ENCODE measurements around the gene SLC23A2. TPM values are rescaled to one million over a fixed set of nuclear protein-coding genes. Genes with fewer than 3 reads are reported as not detected.

SLC23A2 gene
- total RNA-seq, 2 donors from 2014 or later: 21.0 to 39.1 TPM

GRCh38 chr20:4905613-4906012, 95.7 kb downstream of the SLC23A2 start:
- 64% methylated on average over 4 of the region's 4 CpGs for WGBS
- Histone ChIP-seq H3K27ac (no peak overlapping the region), H3K27me3 (replicated peaks; ENCODE audit: insufficient read depth) (no peaks in the 10 kb centered on the region), H3K4me1 (replicated peaks) (no peaks in the 10 kb centered on the region), H3K9me3 (no peaks in the 10 kb centered on the region), H3K4me3 (no peak overlapping the region), H3K36me3 (no peaks in the 10 kb centered on the region)
- DNase-seq (ENCODE audit: low spot score): no peak
- TF ChIP-seq POLR2AphosphoS5 (IDR thresholded peaks at IDR 0.05) (no peak), CTCF (IDR thresholded peaks at IDR 0.05) (no peak), POLR2A (IDR thresholded peaks at IDR 0.05) (no peak)
- intact Hi-C loops (cut with DNase I): no loop called here

GRCh38 chr20:4905195-4905594, 96.1 kb downstream of the SLC23A2 start:
- no peaks in the 10 kb centered on the region for H3K36me3 ChIP-seq
- H3K4me1 ChIP-seq (replicated peaks): no peaks in the 10 kb centered on the region
- DNase-seq (ENCODE audit: low spot score): no peak
- TF ChIP-seq POLR2A (IDR thresholded peaks at IDR 0.05) (no peak), CTCF (IDR thresholded peaks at IDR 0.05) (no peak), POLR2AphosphoS5 (IDR thresholded peaks at IDR 0.05) (no peak)
- H3K4me3 ChIP-seq: no peak overlapping the region
- intact Hi-C loops (cut with DNase I): no loop called here
- no peaks in the 10 kb centered on the region for H3K9me3 ChIP-seq
- H3K27me3 ChIP-seq (replicated peaks; ENCODE audit: insufficient read depth): no peaks in the 10 kb centered on the region
- H3K27ac ChIP-seq: no peak overlapping the region
- WGBS: 88% methylated on average over 4 of the region's 4 CpGs

GRCh38 chr20:4904127-4904860, 97.0 kb downstream of the SLC23A2 start:
- no peaks in the 10 kb centered on the region for H3K9me3 ChIP-seq
- H3K36me3 ChIP-seq: no peaks in the 10 kb centered on the region
- H3K27me3 ChIP-seq (replicated peaks; ENCODE audit: insufficient read depth): no peaks in the 10 kb centered on the region
- TF ChIP-seq POLR2AphosphoS5 (IDR thresholded peaks at IDR 0.05) (no peak), CTCF (IDR thresholded peaks at IDR 0.05) (no peak), POLR2A (IDR thresholded peaks at IDR 0.05) (no peak)
- intact Hi-C loops (cut with DNase I): no loop called here
- H3K4me3 ChIP-seq: no peak overlapping the region
- DNase-seq (ENCODE audit: low spot score): no peak
- no peaks in the 10 kb centered on the region for H3K4me1 ChIP-seq (replicated peaks)
- no peak overlapping the region for H3K27ac ChIP-seq
- 62% methylated on average over 4 of the region's 4 CpGs for WGBS

GRCh38 chr20:4902788-4903187, 98.5 kb downstream of the SLC23A2 start:
- H3K4me3 ChIP-seq: no peak overlapping the region
- no peak overlapping the region for H3K27ac ChIP-seq
- no peak for DNase-seq (ENCODE audit: low spot score)
- H3K4me1 ChIP-seq (replicated peaks): no peaks in the 10 kb centered on the region
- no peaks in the 10 kb centered on the region for H3K36me3 ChIP-seq
- intact Hi-C loops (cut with DNase I): no loop called here
- 96% methylated on average over 4 of the region's 4 CpGs for WGBS
- TF ChIP-seq POLR2A (IDR thresholded peaks at IDR 0.05) (no peak), POLR2AphosphoS5 (IDR thresholded peaks at IDR 0.05) (no peak), CTCF (IDR thresholded peaks at IDR 0.05) (no peak)
- H3K9me3 ChIP-seq: no peaks in the 10 kb centered on the region
- no peaks in the 10 kb centered on the region for H3K27me3 ChIP-seq (replicated peaks; ENCODE audit: insufficient read depth)

Measured in prostate gland (tissue), 2 donors.